Mammary epithelial cell (primary cell): Measurements from ENCODE around the gene KIT.

Source experiments
- CTCF ChIP-seq, 2 donors: IDR thresholded peaks in 1 of 2; conservative IDR thresholded peaks in 1 of 2; 2 replicates each; pipeline ENCODE4 v1.5.1; 2011 to 2012; ENCODE audit warnings: inconsistent platforms in 2 of 2, low read length in 2 of 2, mild to moderate bottlenecking in 2 of 2, control low read depth in 1 of 2, low read depth in 1 of 2; ENCODE audit not compliant: insufficient read depth in 1 of 2; ENCODE audit errors: extremely low read depth in 1 of 2
- EZH2 ChIP-seq: IDR thresholded peaks from 2 replicates; pipeline ENCODE4 v1.6.1; 2012; ENCODE audit warnings: low read length, inconsistent platforms, borderline replicate concordance

GRCh38 chr4:54730581-54730980, 72.8 kb downstream of the KIT start:
- TF ChIP-seq CTCF (conservative IDR thresholded peaks at IDR 0.05 in 1 of 2, IDR thresholded peaks at IDR 0.05 in 1 of 2; ENCODE audit: extremely low read depth in 1 of 2, insufficient read depth in 1 of 2, low read depth in 1 of 2, low read length in 2 of 2) (no peak), EZH2 (no peak)
